Calu3 (cell line): ENCODE data around the gene GSDMA. TPM values are rescaled to one million over a fixed set of nuclear protein-coding genes. Genes with fewer than 3 reads are reported as not detected.
A peak's percentile ranks its signal among the peaks of the same experiment; 100 is the strongest.

ENCODE experiments used
- BruUV-seq: library from RNA; stranded (reverse); fragments of 400-500 nt; replicated peaks from 2 replicates; lab custom pipeline; 2021; lab: Mats Ljungman, UMichigan
- CTCF ChIA-PET: fragments of 300-600 bp; sonication (Branson Sonifier 250); formaldehyde crosslinking; loops from one replicate; lab custom pipeline; 2022; ENCODE audit warnings: antibody characterized with exemption; lab: Charles Lee
- DNase-seq: peaks from one replicate; pipeline ENCODE4 v3.0.0; 2022
- H3K27ac Mint-ChIP-seq: one replicate; pipeline ENCODE4 v1.8.0; 2022; ENCODE audit warnings: mixed read lengths; ENCODE audit not compliant: unreplicated experiment
- H3K27me3 Mint-ChIP-seq: one replicate; pipeline ENCODE4 v1.8.0; 2022; ENCODE audit warnings: mixed read lengths; ENCODE audit not compliant: unreplicated experiment
- H3K36me3 Mint-ChIP-seq: one replicate; pipeline ENCODE4 v1.8.0; 2022; ENCODE audit warnings: mild to moderate bottlenecking, moderate library complexity, mixed read lengths; ENCODE audit not compliant: insufficient read depth, unreplicated experiment
- H3K4me1 Mint-ChIP-seq: one replicate; pipeline ENCODE4 v1.8.0; 2022; ENCODE audit warnings: mild to moderate bottlenecking, low read depth, mixed read lengths; ENCODE audit not compliant: unreplicated experiment
- H3K4me3 Mint-ChIP-seq: one replicate; pipeline ENCODE4 v1.8.0; 2022; ENCODE audit warnings: mild to moderate bottlenecking, low read depth, moderate library complexity, mixed read lengths; ENCODE audit not compliant: unreplicated experiment
- H3K9me3 Mint-ChIP-seq: one replicate; pipeline ENCODE4 v1.8.0; 2022; ENCODE audit warnings: low read depth, mixed read lengths; ENCODE audit not compliant: unreplicated experiment
- CTCF ChIP-seq: fragments of 200-600 bp; IDR thresholded peaks from one replicate; pipeline ENCODE4 v1.8.0; 2022; ENCODE audit warnings: antibody characterized with exemption; ENCODE audit not compliant: unreplicated experiment
- intact Hi-C: fragments of 100-400 bp; cut with micrococcal nuclease; formaldehyde crosslinking; loops from one replicate; pipeline ENCODE4 v1.10.0; 2022; ENCODE audit not compliant: unreplicated experiment
- total RNA-seq: library from RNA; stranded (reverse); gene quantifications from 2 replicates; pipeline ENCODE4 v1.2.3, GENCODE V29; 2022

The GSDMA gene
- total RNA-seq, 1 experiment from 2014 or later, result 0.33 TPM

- no peak for TF ChIP-seq CTCF
- Mint-ChIP-seq H3K36me3 (peaks cover 44% of the 10 kb centered on the region), H3K27me3 (peaks cover 37% of the 10 kb centered on the region), H3K9me3 (no peaks in the 10 kb centered on the region), H3K4me3 (no peak overlapping the region), H3K4me1 (peaks cover 24% of the 10 kb centered on the region), H3K27ac (no peak overlapping the region)
- CTCF ChIA-PET, result interaction anchor here (0.5 to 23.5 kb wide), 26 partner anchors 13 to 399 kb away, joined by 3 to 774 read pairs (median 7); partner anchors contain the start of genes CSF3, MED24, NR1D1 and PSMD3
- BruUV-seq, result no TSS peak
- peak; percentile 56 for DNase-seq
- intact Hi-C loops, result no loop called here
Observed at GRCh38 chr17:40020146-40020545, 57.3 kb downstream of the GSDMA start.

- no TSS peak for BruUV-seq
- H3K4me3 Mint-ChIP-seq, result no peak overlapping the region
Observed at GRCh38 chr17:40021451-40021971, 58.7 kb downstream of the GSDMA start.

GRCh38 chr17:40022497-40022896, 59.7 kb downstream of the GSDMA start:
- Mint-ChIP-seq H3K27ac (no peak overlapping the region), H3K36me3 (peaks cover 65% of the 10 kb centered on the region), H3K4me1 (peaks cover 43% of the 10 kb centered on the region), H3K4me3 (no peak overlapping the region), H3K27me3 (peaks cover 19% of the 10 kb centered on the region), H3K9me3 (no peaks in the 10 kb centered on the region)
- intact Hi-C loops, result loop anchor here (2.0 kb wide), 1 partner anchor 20 kb away; no protein-coding TSS in a partner anchor
- peak; percentile 61 for DNase-seq
- CTCF ChIA-PET, result interaction anchor here (0.6 to 23.5 kb wide), 55 partner anchors 10 to 477 kb away, joined by 3 to 774 read pairs (median 5); partner anchors contain the start of genes CSF3, LRRC3C, NR1D1 and ORMDL3
- TF ChIP-seq CTCF, result no peak
- BruUV-seq, result TSS peak; percentile 1

More at GRCh38 chr17:40021451-40021971, 58.7 kb downstream of the GSDMA start:
- intact Hi-C loops, result no loop called here
- Mint-ChIP-seq H3K9me3 (no peaks in the 10 kb centered on the region), H3K27ac (no peak overlapping the region), H3K4me1 (peaks cover 36% of the 10 kb centered on the region), H3K36me3 (peaks cover 58% of the 10 kb centered on the region), H3K27me3 (peaks cover 23% of the 10 kb centered on the region)
- DNase-seq, result peak; percentile 88
- CTCF ChIA-PET, result interaction anchor here (0.6 to 23.5 kb wide), 84 partner anchors 8 to 478 kb away, joined by 3 to 774 read pairs (median 4); partner anchors contain the start of genes CSF3, ERBB2, MED24 and NR1D1
- TF ChIP-seq CTCF, result no peak

- intact Hi-C loops, result loop anchor here (1.0 to 2.0 kb wide), 2 partner anchors 9 to 20 kb away; no protein-coding TSS in a partner anchor
- Mint-ChIP-seq H3K36me3 (peaks cover 69% of the 10 kb centered on the region), H3K4me3 (no peak overlapping the region), H3K9me3 (no peaks in the 10 kb centered on the region), H3K27ac (no peak overlapping the region), H3K27me3 (peaks cover 14% of the 10 kb centered on the region), H3K4me1 (peaks cover 43% of the 10 kb centered on the region)
- TF ChIP-seq CTCF, result no peak
- peak; percentile 74 for DNase-seq
- no TSS peak for BruUV-seq
- CTCF ChIA-PET, result interaction anchor here (0.6 to 23.5 kb wide), 26 partner anchors 16 to 428 kb away, joined by 3 to 774 read pairs (median 9); partner anchors contain the start of genes CASC3, CSF3, NR1D1 and PGAP3
Observed at GRCh38 chr17:40022961-40023541, 60.2 kb downstream of the GSDMA start.
